Effector memory CD4-positive, alpha-beta T cell (primary cell): ENCODE results near the gene LRRTM4.

Experiments
- DNase-seq, 3 donors: peaks; one replicate each; pipeline ENCODE4 v3.0.0-alpha.2; 2020
- H3K27ac ChIP-seq: 2 replicates; pipeline ENCODE4 v1.7.0; 2013; ENCODE audit warnings: mild to moderate bottlenecking, low read length, moderate library complexity; ENCODE audit not compliant: insufficient read depth, poor library complexity, severe bottlenecking
- H3K27me3 ChIP-seq: replicated peaks from 2 replicates; pipeline ENCODE4 v1.7.0; 2013; ENCODE audit warnings: mild to moderate bottlenecking, low read length; ENCODE audit not compliant: insufficient read depth, control insufficient read depth, poor library complexity, severe bottlenecking
- H3K36me3 ChIP-seq: 2 replicates; pipeline ENCODE4 v1.7.0; 2013; ENCODE audit warnings: mild to moderate bottlenecking, low read length, moderate library complexity; ENCODE audit not compliant: control insufficient read depth, insufficient read depth
- H3K4me1 ChIP-seq: 2 replicates; pipeline ENCODE4 v1.7.0; 2013; ENCODE audit warnings: low read length, mild to moderate bottlenecking; ENCODE audit not compliant: control insufficient read depth, insufficient read depth, poor library complexity, severe bottlenecking
- H3K4me3 ChIP-seq: 2 replicates; pipeline ENCODE4 v1.7.0; 2013; ENCODE audit warnings: low read length, low read depth, mild to moderate bottlenecking; ENCODE audit not compliant: insufficient read depth, poor library complexity, severe bottlenecking
- H3K9me3 ChIP-seq: 2 replicates; pipeline ENCODE4 v1.7.0; 2013; ENCODE audit warnings: mild to moderate bottlenecking, low read length, moderate library complexity; ENCODE audit not compliant: control insufficient read depth

Gene LRRTM4

GRCh38 chr2:77294474-77294873, 227.7 kb downstream of the LRRTM4 start:
- Histone ChIP-seq H3K36me3 (no peaks in the 10 kb centered on the region), H3K27me3 (no peaks in the 10 kb centered on the region), H3K27ac (no peak overlapping the region), H3K4me1 (no peaks in the 10 kb centered on the region), H3K4me3 (no peak overlapping the region), H3K9me3 (no peaks in the 10 kb centered on the region)
- no peak for DNase-seq

- Histone ChIP-seq H3K27ac (no peak overlapping the region), H3K36me3 (no peaks in the 10 kb centered on the region), H3K4me3 (no peak overlapping the region), H3K9me3 (no peaks in the 10 kb centered on the region), H3K27me3 (no peaks in the 10 kb centered on the region), H3K4me1 (no peaks in the 10 kb centered on the region)
- no peak for DNase-seq
Measured at GRCh38 chr2:77284353-77284752, 237.8 kb downstream of the LRRTM4 start.

GRCh38 chr2:77271262-77271661, 250.9 kb downstream of the LRRTM4 start:
- H3K9me3 ChIP-seq = peaks cover 5% of the 10 kb centered on the region
- no peak overlapping the region for H3K27ac ChIP-seq
- H3K4me3 ChIP-seq = no peak overlapping the region
- no peaks in the 10 kb centered on the region for H3K27me3 ChIP-seq
- no peaks in the 10 kb centered on the region for H3K36me3 ChIP-seq
- DNase-seq = no peak
- H3K4me1 ChIP-seq = no peaks in the 10 kb centered on the region

- Histone ChIP-seq H3K27ac (no peak overlapping the region), H3K4me3 (no peak overlapping the region), H3K4me1 (no peaks in the 10 kb centered on the region), H3K9me3 (peaks cover 5% of the 10 kb centered on the region), H3K36me3 (no peaks in the 10 kb centered on the region), H3K27me3 (no peaks in the 10 kb centered on the region)
- DNase-seq = no peak
Measured at GRCh38 chr2:77270433-77270832, 251.7 kb downstream of the LRRTM4 start.

- no peaks in the 10 kb centered on the region for H3K27me3 ChIP-seq
- no peak overlapping the region for H3K4me3 ChIP-seq
- no peak overlapping the region for H3K27ac ChIP-seq
- no peak for DNase-seq
- H3K36me3 ChIP-seq = no peaks in the 10 kb centered on the region
- H3K4me1 ChIP-seq = no peaks in the 10 kb centered on the region
- peaks cover 5% of the 10 kb centered on the region for H3K9me3 ChIP-seq
Measured at GRCh38 chr2:77268626-77269025, 253.6 kb downstream of the LRRTM4 start.

GRCh38 chr2:77232909-77233425, 289.2 kb downstream of the LRRTM4 start:
- Histone ChIP-seq H3K4me3 (no peak overlapping the region), H3K27me3 (no peaks in the 10 kb centered on the region), H3K36me3 (no peaks in the 10 kb centered on the region), H3K9me3 (no peaks in the 10 kb centered on the region), H3K27ac (no peak overlapping the region), H3K4me1 (no peaks in the 10 kb centered on the region)
- DNase-seq = no peak

- H3K4me3 ChIP-seq = no peak overlapping the region
- H3K9me3 ChIP-seq = no peaks in the 10 kb centered on the region
- H3K36me3 ChIP-seq = no peaks in the 10 kb centered on the region
- no peak for DNase-seq
- no peaks in the 10 kb centered on the region for H3K27me3 ChIP-seq
- H3K27ac ChIP-seq = no peak overlapping the region
- no peaks in the 10 kb centered on the region for H3K4me1 ChIP-seq
Measured at GRCh38 chr2:77228391-77228790, 293.8 kb downstream of the LRRTM4 start.

GRCh38 chr2:77210725-77211124, 311.5 kb downstream of the LRRTM4 start:
- H3K27me3 ChIP-seq = no peaks in the 10 kb centered on the region
- H3K4me1 ChIP-seq = no peaks in the 10 kb centered on the region
- H3K36me3 ChIP-seq = no peaks in the 10 kb centered on the region
- DNase-seq = no peak
- H3K4me3 ChIP-seq = no peak overlapping the region
- H3K27ac ChIP-seq = no peak overlapping the region
- H3K9me3 ChIP-seq = no peaks in the 10 kb centered on the region

- Histone ChIP-seq H3K4me3 (no peak overlapping the region), H3K27ac (no peak overlapping the region), H3K27me3 (no peaks in the 10 kb centered on the region), H3K4me1 (no peaks in the 10 kb centered on the region), H3K9me3 (no peaks in the 10 kb centered on the region), H3K36me3 (no peaks in the 10 kb centered on the region)
- no peak for DNase-seq
Measured at GRCh38 chr2:77207331-77207730, 314.8 kb downstream of the LRRTM4 start.

GRCh38 chr2:77201755-77202154, 320.4 kb downstream of the LRRTM4 start:
- H3K4me3 ChIP-seq = no peak overlapping the region

GRCh38 chr2:77199411-77199810, 322.8 kb downstream of the LRRTM4 start:
- Histone ChIP-seq H3K4me1 (no peaks in the 10 kb centered on the region), H3K4me3 (no peak overlapping the region), H3K27ac (no peak overlapping the region), H3K27me3 (no peaks in the 10 kb centered on the region), H3K36me3 (no peaks in the 10 kb centered on the region), H3K9me3 (no peaks in the 10 kb centered on the region)
- DNase-seq = no peak

More at GRCh38 chr2:77201755-77202154, 320.4 kb downstream of the LRRTM4 start:
- no peak for DNase-seq
- Histone ChIP-seq H3K4me1 (no peaks in the 10 kb centered on the region), H3K9me3 (no peaks in the 10 kb centered on the region), H3K36me3 (no peaks in the 10 kb centered on the region), H3K27me3 (no peaks in the 10 kb centered on the region), H3K27ac (no peak overlapping the region)
